Measurements from ENCODE around the gene MMP14.
"Not testable (repeated sequence)": the region's sequence is repeated elsewhere in the genome, so short reads cannot be mapped to it uniquely, and the experiment has no call there.

The MMP14 gene

GRCh38 chr14:22852599-22852939 is 16.2 kb downstream of the MMP14 start:
- Histone ChIP-seq H3K4me2 (peak overlapping the region; percentile 79 to 100 (median 94)), H3K4me1 (peaks cover 35 to 66% (median 56%) of the 10 kb centered on the region in 10 experiments), H3K27ac (peak overlapping the region in 10 of 11 experiments; percentile 15 to 90 (median 77); a peak in 17 of 22 replicates), H3K36me3 (0 out of 22 replicates have a peak, but pooled peaks cover 0 to 7% (median 0%) of the 10 kb centered on the region in 11 experiments), H3K9ac (peak overlapping the region in 10 of 11 experiments; percentile 25 to 80 (median 75); a peak in 13 of 22 replicates), H3K4me3 (peak overlapping the region in 1 of 10 experiments; percentile 61; a peak in 1 of 20 replicates), H4K20me1 (peaks cover 0 to 4% (median 0%) of the 10 kb centered on the region in 11 experiments; a peak in 1 of 22 replicates), H3K27me3 (no peaks in the 10 kb centered on the region), H3K9me3 (replicated peaks in 1 of 11) (peaks cover 0 to 8% (median 0%) of the 10 kb centered on the region in 11 experiments; a peak in 3 of 22 replicates)
- no peak for TF ChIP-seq Cebpa-rat (IDR thresholded peaks at IDR 0.05)

- H3K4me2 ChIP-seq: peak overlapping the region; percentile 79 to 100 (median 94)
- H3K4me3 ChIP-seq: peak overlapping the region; percentile 40 to 69 (median 56); a peak in 19 of 20 replicates
- no peaks in the 10 kb centered on the region for H3K27me3 ChIP-seq
- H3K9ac ChIP-seq: peak overlapping the region; percentile 63 to 83 (median 77)
- peaks cover 0 to 8% (median 0%) of the 10 kb centered on the region in 11 experiments; a peak in 3 of 22 replicates for H3K9me3 ChIP-seq (replicated peaks in 1 of 11)
- TF ChIP-seq Cebpa-rat (IDR thresholded peaks at IDR 0.05): no peak
- H3K36me3 ChIP-seq: 0 out of 22 replicates have a peak, but pooled peaks cover 0 to 7% (median 0%) of the 10 kb centered on the region in 11 experiments
- H3K27ac ChIP-seq: peak overlapping the region; percentile 51 to 90 (median 77); a peak in 20 of 22 replicates
- H4K20me1 ChIP-seq: no peaks in the 10 kb centered on the region
- peaks cover 30 to 60% (median 50%) of the 10 kb centered on the region in 10 experiments for H3K4me1 ChIP-seq
Measured at GRCh38 chr14:22852940-22853767, 16.8 kb downstream of the MMP14 start.

- not testable (repeated sequence) for H3K27ac ChIP-seq; H3K4me3 ChIP-seq; H3K4me2 ChIP-seq; H4K20me1 ChIP-seq; H3K9ac ChIP-seq; H3K27me3 ChIP-seq; H3K36me3 ChIP-seq; H3K9me3 ChIP-seq (replicated peaks in 1 of 11)
- H3K4me1 ChIP-seq: peaks cover 29 to 48% (median 41%) of the 10 kb centered on the region in 10 experiments
Measured at GRCh38 chr14:22854296-22854695, 17.9 kb downstream of the MMP14 start.

- peaks cover 0 to 13% (median under 1%) of the 10 kb centered on the region in 11 experiments; a peak in 9 of 22 replicates for H3K9me3 ChIP-seq (replicated peaks in 1 of 11)
- H3K4me2 ChIP-seq: no peak overlapping the region
- H3K4me3 ChIP-seq: no peak overlapping the region
- H3K9ac ChIP-seq: no peak overlapping the region
- H3K27me3 ChIP-seq: no peaks in the 10 kb centered on the region
- no peaks in the 10 kb centered on the region for H4K20me1 ChIP-seq
- peaks cover 28 to 40% (median 36%) of the 10 kb centered on the region in 10 experiments for H3K4me1 ChIP-seq
- no peak for TF ChIP-seq Cebpa-rat (IDR thresholded peaks at IDR 0.05)
- no peaks in the 10 kb centered on the region for H3K36me3 ChIP-seq
- H3K27ac ChIP-seq: no peak overlapping the region
Measured at GRCh38 chr14:22854963-22855724, 18.8 kb downstream of the MMP14 start.

- H3K9me3 ChIP-seq (replicated peaks in 1 of 11): peaks cover 0 to 26% (median 9%) of the 10 kb centered on the region in 11 experiments; a peak in 13 of 22 replicates
- H3K4me1 ChIP-seq: peaks cover 16 to 31% (median 23%) of the 10 kb centered on the region in 10 experiments
- TF ChIP-seq Cebpa-rat (IDR thresholded peaks at IDR 0.05): no peak
- no peak overlapping the region for H3K27ac ChIP-seq
- no peaks in the 10 kb centered on the region for H3K36me3 ChIP-seq
- H3K4me3 ChIP-seq: no peak overlapping the region
- H3K9ac ChIP-seq: no peak overlapping the region
- H3K27me3 ChIP-seq: no peaks in the 10 kb centered on the region
- no peak overlapping the region for H3K4me2 ChIP-seq
- H4K20me1 ChIP-seq: no peaks in the 10 kb centered on the region
Measured at GRCh38 chr14:22856428-22856827, 20.0 kb downstream of the MMP14 start.

- not testable (repeated sequence) for H3K4me3 ChIP-seq, H3K27me3 ChIP-seq, H3K4me2 ChIP-seq, H3K27ac ChIP-seq, H3K9ac ChIP-seq, H4K20me1 ChIP-seq, H3K36me3 ChIP-seq
- peaks cover 0 to 35% (median 10%) of the 10 kb centered on the region in 11 experiments; a peak in 14 of 22 replicates for H3K9me3 ChIP-seq (replicated peaks in 1 of 11)
- peaks cover 0 to 11% (median 0%) of the 10 kb centered on the region in 10 experiments; a peak in 3 of 20 replicates for H3K4me1 ChIP-seq
Measured at GRCh38 chr14:22860377-22860776, 24.0 kb downstream of the MMP14 start.

GRCh38 chr14:22861651-22862050 is 25.3 kb downstream of the MMP14 start:
- H3K9me3 ChIP-seq (replicated peaks in 1 of 11): peaks cover 0 to 35% (median 10%) of the 10 kb centered on the region in 11 experiments; a peak in 14 of 22 replicates
- no peak overlapping the region for H3K9ac ChIP-seq
- H3K4me3 ChIP-seq: no peak overlapping the region
- no peaks in the 10 kb centered on the region for H4K20me1 ChIP-seq
- H3K27me3 ChIP-seq: no peaks in the 10 kb centered on the region
- TF ChIP-seq Cebpa-rat (IDR thresholded peaks at IDR 0.05): no peak
- H3K4me1 ChIP-seq: peaks cover 0 to 11% (median 0%) of the 10 kb centered on the region in 10 experiments; a peak in 3 of 20 replicates
- H3K4me2 ChIP-seq: no peak overlapping the region
- H3K27ac ChIP-seq: no peak overlapping the region
- no peaks in the 10 kb centered on the region for H3K36me3 ChIP-seq

GRCh38 chr14:22864979-22865378 is 28.6 kb downstream of the MMP14 start:
- no peak overlapping the region for H3K4me2 ChIP-seq

More at GRCh38 chr14:22864979-22865378, 28.6 kb downstream of the MMP14 start:
- Histone ChIP-seq H3K27me3 (no peaks in the 10 kb centered on the region), H3K27ac (no peak overlapping the region), H3K9ac (no peak overlapping the region), H4K20me1 (no peaks in the 10 kb centered on the region), H3K4me1 (peaks cover under 1 to 10% (median 9%) of the 10 kb centered on the region in 10 experiments), H3K36me3 (no peaks in the 10 kb centered on the region), H3K4me3 (no peak overlapping the region), H3K9me3 (replicated peaks in 1 of 11) (peaks cover 0 to 24% (median 10%) of the 10 kb centered on the region in 11 experiments; a peak in 13 of 22 replicates)
- no peak for TF ChIP-seq Cebpa-rat (IDR thresholded peaks at IDR 0.05)
